Measurements from ENCODE around the gene STARD13. TPM values are rescaled to one million over a fixed set of nuclear protein-coding genes. Genes with fewer than 3 reads are reported as not detected.
A peak's percentile ranks its signal among the peaks of the same experiment; 100 is the strongest.

Gene STARD13
- total and polyA plus RNA-seq, 2 donors from 2014 or later: 5.1 to 37.2 TPM

- Histone ChIP-seq H3K27ac (ENCODE audit: low read depth in 2 of 2, low read length in 2 of 2) (no peak overlapping the region), H3K9me3 (ENCODE audit: control insufficient read depth in 2 of 3, insufficient read depth in 1 of 3, low read length in 3 of 3) (no peaks in the 10 kb centered on the region), H3K27me3 (ENCODE audit: control insufficient read depth, insufficient read depth, low read length) (no peaks in the 10 kb centered on the region), H3K9ac (ENCODE audit: low read length in 3 of 3) (no peak overlapping the region), H3K4me1 (ENCODE audit: control insufficient read depth in 2 of 3, insufficient read depth in 2 of 3, low read depth in 1 of 3, low read length in 3 of 3) (no peaks in the 10 kb centered on the region), H3K36me3 (ENCODE audit: control insufficient read depth in 2 of 3, insufficient read depth in 3 of 3, low read length in 3 of 3) (no peaks in the 10 kb centered on the region), H3K4me3 (ENCODE audit: low read length in 3 of 3) (no peak overlapping the region)
- intact Hi-C loops (cut with DNase I): no loop called here
- DNase-seq (peak in 2 of 5 donors; percentile 20 to 57), FAIRE-seq (no peak)
- no peak for TF ChIP-seq CTCF (IDR thresholded peaks at IDR 0.05; ENCODE audit: borderline replicate concordance, extremely low read depth, insufficient read depth)
Observed at GRCh38 chr13:33323801-33324510, 38.4 kb upstream of the STARD13 start.

GRCh38 chr13:33322965-33323668 lies 37.6 kb upstream of the STARD13 start:
- no peak overlapping the region for H3K4me3 ChIP-seq (ENCODE audit: low read length in 3 of 3)
- H3K9ac ChIP-seq (ENCODE audit: low read length in 3 of 3): no peak overlapping the region
- no peaks in the 10 kb centered on the region for H3K4me1 ChIP-seq (ENCODE audit: control insufficient read depth in 2 of 3, insufficient read depth in 2 of 3, low read depth in 1 of 3, low read length in 3 of 3)
- H3K9me3 ChIP-seq (ENCODE audit: control insufficient read depth in 2 of 3, insufficient read depth in 1 of 3, low read length in 3 of 3): no peaks in the 10 kb centered on the region
- no peak for FAIRE-seq
- no peak for TF ChIP-seq CTCF (IDR thresholded peaks at IDR 0.05; ENCODE audit: borderline replicate concordance, extremely low read depth, insufficient read depth)
- H3K27ac ChIP-seq (ENCODE audit: low read depth in 2 of 2, low read length in 2 of 2): peak overlapping the region in 1 of 2 donors; percentile 6
- no peaks in the 10 kb centered on the region for H3K36me3 ChIP-seq (ENCODE audit: control insufficient read depth in 2 of 3, insufficient read depth in 3 of 3, low read length in 3 of 3)
- H3K27me3 ChIP-seq (ENCODE audit: control insufficient read depth, insufficient read depth, low read length): no peaks in the 10 kb centered on the region
- no peak for DNase-seq
- intact Hi-C loops (cut with DNase I): no loop called here

GRCh38 chr13:33322543-33322809 lies 36.9 kb upstream of the STARD13 start:
- FAIRE-seq: no peak

More at GRCh38 chr13:33322543-33322809, 36.9 kb upstream of the STARD13 start:
- DNase-seq: peak in 2 of 5 donors; percentile 13 to 50
- no peaks in the 10 kb centered on the region for H3K9me3 ChIP-seq (ENCODE audit: control insufficient read depth in 2 of 3, insufficient read depth in 1 of 3, low read length in 3 of 3)
- intact Hi-C loops (cut with DNase I): no loop called here
- H3K4me1 ChIP-seq (ENCODE audit: control insufficient read depth in 2 of 3, insufficient read depth in 2 of 3, low read depth in 1 of 3, low read length in 3 of 3): no peaks in the 10 kb centered on the region
- H3K9ac ChIP-seq (ENCODE audit: low read length in 3 of 3): no peak overlapping the region
- no peak for TF ChIP-seq CTCF (IDR thresholded peaks at IDR 0.05; ENCODE audit: borderline replicate concordance, extremely low read depth, insufficient read depth)
- peak overlapping the region in 1 of 3 donors; percentile 9 for H3K4me3 ChIP-seq (ENCODE audit: low read length in 3 of 3)
- H3K36me3 ChIP-seq (ENCODE audit: control insufficient read depth in 2 of 3, insufficient read depth in 3 of 3, low read length in 3 of 3): no peaks in the 10 kb centered on the region
- H3K27ac ChIP-seq (ENCODE audit: low read depth in 2 of 2, low read length in 2 of 2): peak overlapping the region in 1 of 2 donors; percentile 32
- no peaks in the 10 kb centered on the region for H3K27me3 ChIP-seq (ENCODE audit: control insufficient read depth, insufficient read depth, low read length)
